BJ (cell line): ENCODE results near the gene PRPF40A. TPM values are rescaled to one million over a fixed set of nuclear protein-coding genes. Genes with fewer than 3 reads are reported as not detected.

Experiments
- CTCF ChIA-PET: fragments of 350-600 bp; formaldehyde crosslinking; extraction: SDS; loops from one replicate; lab custom pipeline; 2021; ENCODE audit warnings: antibody characterized with exemption, inconsistent platforms; lab: Yijun Ruan, JAX
- POLR2A ChIA-PET: fragments of 300-600 bp; sonication (Branson Sonifier 250); formaldehyde crosslinking; extraction: SDS; loops from one replicate; lab custom pipeline; 2021; ENCODE audit warnings: antibody characterized with exemption; lab: Charles Lee
- DNase-seq: peaks from one replicate; pipeline ENCODE4 v3.0.0-alpha.2; 2011; ENCODE audit warnings: low read depth
- H3K27me3 ChIP-seq: 2 replicates; pipeline ENCODE4 v1.6.0; 2011; ENCODE audit warnings: low read length; ENCODE audit not compliant: control insufficient read depth, insufficient read depth
- H3K36me3 ChIP-seq: 2 replicates; pipeline ENCODE4 v1.5.1; 2011; ENCODE audit warnings: low read length; ENCODE audit not compliant: control insufficient read depth, insufficient read depth
- H3K4me3 ChIP-seq: 2 replicates; pipeline ENCODE4 v1.5.1; 2011; ENCODE audit warnings: low read depth, mild to moderate bottlenecking, control low read depth, low read length
- polyA plus RNA-seq: library from polyadenylated mRNA; depleted of rRNA; stranded (reverse); fragments of >200 nt; gene quantifications from 2 replicates; pipeline ENCODE4 v1.2.3, GENCODE V29; 2011; rRNA removed
- TF ChIP-seq, protein P1 (sequence below): IDR thresholded peaks from 2 replicates; pipeline ENCODE4 v1.5.1; 2011; ENCODE audit warnings: low read depth, mild to moderate bottlenecking, control low read depth, inconsistent platforms, low read length, moderate library complexity; ENCODE audit not compliant: insufficient read depth

Gene PRPF40A
- polyA plus RNA-seq, 1 experiment = 135 TPM

DNA sequence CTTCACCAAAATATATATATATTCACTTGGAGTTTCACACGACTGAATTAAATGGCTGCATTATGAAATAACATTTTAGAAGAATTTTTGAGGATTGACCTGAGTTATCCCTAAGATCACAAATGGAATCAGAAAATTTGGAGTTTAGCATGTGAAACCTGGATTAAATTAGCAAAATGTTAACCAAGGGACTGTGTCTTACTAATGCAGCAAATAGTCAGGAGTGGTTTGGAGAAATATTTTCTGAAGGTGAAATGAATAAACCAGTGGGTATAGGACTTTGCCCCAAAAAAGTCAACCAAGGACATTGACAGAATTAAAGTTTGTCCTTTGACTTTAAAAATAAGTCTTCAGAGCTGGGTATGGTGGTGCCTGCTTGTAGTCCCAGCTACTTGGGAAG lies 111.2 kb downstream of the PRPF40A start:
- Histone ChIP-seq H3K36me3 (no peaks in the 10 kb centered on the region), H3K4me3 (no peak overlapping the region), H3K27me3 (no peaks in the 10 kb centered on the region)
- ChIA-PET POLR2A (interaction anchor here (0.6 to 0.9 kb wide), 2 partner anchors 19 to 29 kb away, joined by 4 to 6 read pairs; no protein-coding TSS in a partner anchor), CTCF (interaction anchor here (0.9 to 1.4 kb wide), 2 partner anchors 22 to 30 kb away, joined by 4 read pairs; no protein-coding TSS in a partner anchor)
- TF ChIP-seq, protein P1, sequence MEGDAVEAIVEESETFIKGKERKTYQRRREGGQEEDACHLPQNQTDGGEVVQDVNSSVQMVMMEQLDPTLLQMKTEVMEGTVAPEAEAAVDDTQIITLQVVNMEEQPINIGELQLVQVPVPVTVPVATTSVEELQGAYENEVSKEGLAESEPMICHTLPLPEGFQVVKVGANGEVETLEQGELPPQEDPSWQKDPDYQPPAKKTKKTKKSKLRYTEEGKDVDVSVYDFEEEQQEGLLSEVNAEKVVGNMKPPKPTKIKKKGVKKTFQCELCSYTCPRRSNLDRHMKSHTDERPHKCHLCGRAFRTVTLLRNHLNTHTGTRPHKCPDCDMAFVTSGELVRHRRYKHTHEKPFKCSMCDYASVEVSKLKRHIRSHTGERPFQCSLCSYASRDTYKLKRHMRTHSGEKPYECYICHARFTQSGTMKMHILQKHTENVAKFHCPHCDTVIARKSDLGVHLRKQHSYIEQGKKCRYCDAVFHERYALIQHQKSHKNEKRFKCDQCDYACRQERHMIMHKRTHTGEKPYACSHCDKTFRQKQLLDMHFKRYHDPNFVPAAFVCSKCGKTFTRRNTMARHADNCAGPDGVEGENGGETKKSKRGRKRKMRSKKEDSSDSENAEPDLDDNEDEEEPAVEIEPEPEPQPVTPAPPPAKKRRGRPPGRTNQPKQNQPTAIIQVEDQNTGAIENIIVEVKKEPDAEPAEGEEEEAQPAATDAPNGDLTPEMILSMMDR = no peak
- no peak for DNase-seq

- no peak overlapping the region for H3K4me3 ChIP-seq
- DNase-seq = no peak
- TF ChIP-seq, protein P1 = no peak
- CTCF ChIA-PET = no interaction called here
- POLR2A ChIA-PET = no interaction called here
- H3K27me3 ChIP-seq = no peaks in the 10 kb centered on the region
- no peaks in the 10 kb centered on the region for H3K36me3 ChIP-seq
Measured at GRCh38 chr2:152603166-152603565, 114.1 kb downstream of the PRPF40A start.

GRCh38 chr2:152602750-152603149 lies 114.5 kb downstream of the PRPF40A start:
- ChIA-PET POLR2A (no interaction called here), CTCF (no interaction called here)
- H3K4me3 ChIP-seq = no peak overlapping the region
- DNase-seq = no peak
- no peaks in the 10 kb centered on the region for H3K36me3 ChIP-seq
- H3K27me3 ChIP-seq = no peaks in the 10 kb centered on the region
- TF ChIP-seq, protein P1 = no peak

Other genes with a start within 250 kb of the PRPF40A start
- gene ARL6IP6, start 1.2 kb upstream of the PRPF40A start, polyA plus RNA-seq = 7.9 and 20.0 TPM in 2 replicates